ENCODE measurements around the gene CDH23. TPM values are rescaled to one million over a fixed set of nuclear protein-coding genes. Genes with fewer than 3 reads are reported as not detected.

CDH23 gene
- total and polyA plus RNA-seq, 2 of the 8 experiments (the other 6 are each of a cell fraction or from before 2014, with no cell fraction given), result 1.9 to 4.9 TPM

GRCh38 chr10:71755179-71755879, 358.6 kb downstream of the CDH23 start:
- Histone ChIP-seq H3K4ac (replicated peaks; ENCODE audit: insufficient read length, low read depth, low read length) (no peak overlapping the region), H3K4me3 (ENCODE audit: extremely low read depth in 1 of 4, insufficient read depth in 2 of 4, low read depth in 3 of 4, low read length in 4 of 4) (no peak overlapping the region), H3K23ac (ENCODE audit: insufficient read length) (no peak overlapping the region), H3K56ac (replicated peaks; ENCODE audit: insufficient read length, low read depth, low read length) (no peak overlapping the region), H3K79me1 (ENCODE audit: low read depth, low read length) (no peaks in the 10 kb centered on the region), H2BK120ac (replicated peaks; ENCODE audit: low read depth, low read length) (no peak overlapping the region), H2AK5ac (ENCODE audit: low read depth, low read length) (0 out of 2 replicates have a peak overlapping the region, but pooled peaks have one; percentile 61), H3K79me2 (ENCODE audit: control insufficient read depth in 1 of 2, insufficient read depth in 2 of 2, low read length in 2 of 2) (no peaks in the 10 kb centered on the region), H3K23me2 (ENCODE audit: low read depth, low read length) (no peaks in the 10 kb centered on the region), H2BK20ac (ENCODE audit: low read length) (no peak overlapping the region), H3K4me2 (ENCODE audit: insufficient read depth in 1 of 2, low read depth in 2 of 2, low read length in 2 of 2) (no peak overlapping the region), H3K27me3 (replicated peaks in 1 of 4; ENCODE audit: control insufficient read depth in 3 of 4, extremely low read depth in 1 of 4, insufficient read depth in 3 of 4, low read length in 3 of 4) (no peaks in the 10 kb centered on the region; a peak in 2 of 7 replicates), H3K18ac (ENCODE audit: extremely low read depth, low read length) (no peak overlapping the region), H3K4me1 (replicated peaks in 1 of 4; ENCODE audit: control insufficient read depth in 3 of 4, insufficient read depth in 4 of 4, low read length in 3 of 4) (peaks cover 0 to 7% (median 4%) of the 10 kb centered on the region in 4 experiments; a peak in 5 of 7 replicates), H3K14ac (ENCODE audit: insufficient read length) (no peak overlapping the region), H4K91ac (replicated peaks; ENCODE audit: insufficient read length, low read length) (no peak overlapping the region), H4K20me1 (replicated peaks in 1 of 2; ENCODE audit: control insufficient read depth in 1 of 2, insufficient read depth in 2 of 2, low read length in 2 of 2) (no peaks in the 10 kb centered on the region), H3K36me3 (ENCODE audit: control insufficient read depth in 2 of 4, insufficient read depth in 4 of 4, low read length in 3 of 4) (no peaks in the 10 kb centered on the region), H4K8ac (ENCODE audit: extremely low read depth, insufficient read depth, low read length) (no peak overlapping the region), H3K9me3 (ENCODE audit: insufficient read depth in 2 of 2, low read depth in 1 of 2, low read length in 1 of 2) (no peaks in the 10 kb centered on the region), H3K27ac (ENCODE audit: low read depth, low read length) (no peak overlapping the region), H2BK5ac (ENCODE audit: low read depth, low read length) (no peak overlapping the region), H3K9ac (replicated peaks in 1 of 4; ENCODE audit: extremely low read depth in 1 of 4, low read depth in 3 of 4, low read length in 3 of 4) (no peak overlapping the region), H2BK15ac (ENCODE audit: low read length) (no peak overlapping the region), H4K5ac (ENCODE audit: insufficient read length, low read depth, low read length) (no peak overlapping the region), H2BK12ac (ENCODE audit: low read depth, low read length) (peak overlapping the region; percentile 27; the same call in 1 of the 2 replicates), H2AFZ (ENCODE audit: low read length) (no peak overlapping the region)
- CTCF ChIA-PET (ENCODE audit: partially characterized antibody), result interaction anchor here (1.0 to 4.0 kb wide), 10 partner anchors 9 to 435 kb away, joined by 3 to 24 read pairs (median 4); partner anchors contain the start of gene VSIR
- FAIRE-seq (no peak), DNase-seq (ENCODE audit: low read depth in 1 of 2, low spot score in 2 of 2) (no peak)
- 86% methylated on average over 16 of the region's 16 CpGs; no CpG with 5 or more reads in 1 of the 2 experiments for WGBS, 2 experiments (ENCODE audit: extremely low coverage in 1 of 2, insufficient coverage in 1 of 2, insufficient read length in 1 of 2, insufficient replicate concordance in 2 of 2, low coverage in 1 of 2, low lambda C conversion rate in 2 of 2, missing lambda C conversion rate in 1 of 2)
- POLR2A ChIA-PET (ENCODE audit: partially characterized antibody), result no interaction called here
- no peak for TF ChIP-seq EZH2 (IDR thresholded peaks at IDR 0.05; ENCODE audit: low read depth, low read length, severe bottlenecking)
- TF ChIP-seq BRCA1 (IDR thresholded peaks at IDR 0.05; ENCODE audit: low read depth, low read length), result no peak
- TF ChIP-seq FOSL1 (IDR thresholded peaks at IDR 0.05; ENCODE audit: insufficient read depth, low read depth, low read length), result no peak
- TF ChIP-seq HDAC2 (IDR thresholded peaks at IDR 0.05; ENCODE audit: borderline replicate concordance in 1 of 2, low read depth in 2 of 2, low read length in 2 of 2), result no peak
- no peak for TF ChIP-seq TEAD4 (IDR thresholded peaks at IDR 0.05; ENCODE audit: low read depth, low read length)
- no peak for TF ChIP-seq EP300 (IDR thresholded peaks at IDR 0.05; ENCODE audit: borderline replicate concordance in 1 of 2, low read depth in 2 of 2, low read length in 2 of 2)
- no peak for TF ChIP-seq SP1 (IDR thresholded peaks at IDR 0.05; ENCODE audit: low read depth, low read length)
- TF ChIP-seq CBX8 (IDR thresholded peaks at IDR 0.05; ENCODE audit: borderline replicate concordance, low read depth, low read length), result no peak
- TF ChIP-seq SRF (IDR thresholded peaks at IDR 0.05; ENCODE audit: low read depth, low read length), result no peak
- no peak for TF ChIP-seq YY1 (IDR thresholded peaks at IDR 0.05; ENCODE audit: low read depth, low read length)
- no peak for TF ChIP-seq SAP30 (IDR thresholded peaks at IDR 0.05; ENCODE audit: insufficient read depth, insufficient replicate concordance, low read length)
- no peak for TF ChIP-seq ZNF274 (IDR thresholded peaks at IDR 0.05; ENCODE audit: borderline replicate concordance, extremely low read depth, low read length)
